ENCODE data around the gene TSPAN3.

GRCh38 chr15:77010312-77010686 is 60.6 kb downstream of the TSPAN3 start:
- no peak for TF ChIP-seq POLR2AphosphoS5 (IDR thresholded peaks at IDR 0.05)
- TF ChIP-seq POLR2A (IDR thresholded peaks at IDR 0.05) = no peak

Data from breast epithelium (tissue), 3 donors.